Measurements from ENCODE around the gene C14orf119. TPM values are rescaled to one million over a fixed set of nuclear protein-coding genes. Genes with fewer than 3 reads are reported as not detected.

The C14orf119 gene
- polyA plus RNA-seq, 3 donors: 17.5 to 110 (median 106) TPM

DNA sequence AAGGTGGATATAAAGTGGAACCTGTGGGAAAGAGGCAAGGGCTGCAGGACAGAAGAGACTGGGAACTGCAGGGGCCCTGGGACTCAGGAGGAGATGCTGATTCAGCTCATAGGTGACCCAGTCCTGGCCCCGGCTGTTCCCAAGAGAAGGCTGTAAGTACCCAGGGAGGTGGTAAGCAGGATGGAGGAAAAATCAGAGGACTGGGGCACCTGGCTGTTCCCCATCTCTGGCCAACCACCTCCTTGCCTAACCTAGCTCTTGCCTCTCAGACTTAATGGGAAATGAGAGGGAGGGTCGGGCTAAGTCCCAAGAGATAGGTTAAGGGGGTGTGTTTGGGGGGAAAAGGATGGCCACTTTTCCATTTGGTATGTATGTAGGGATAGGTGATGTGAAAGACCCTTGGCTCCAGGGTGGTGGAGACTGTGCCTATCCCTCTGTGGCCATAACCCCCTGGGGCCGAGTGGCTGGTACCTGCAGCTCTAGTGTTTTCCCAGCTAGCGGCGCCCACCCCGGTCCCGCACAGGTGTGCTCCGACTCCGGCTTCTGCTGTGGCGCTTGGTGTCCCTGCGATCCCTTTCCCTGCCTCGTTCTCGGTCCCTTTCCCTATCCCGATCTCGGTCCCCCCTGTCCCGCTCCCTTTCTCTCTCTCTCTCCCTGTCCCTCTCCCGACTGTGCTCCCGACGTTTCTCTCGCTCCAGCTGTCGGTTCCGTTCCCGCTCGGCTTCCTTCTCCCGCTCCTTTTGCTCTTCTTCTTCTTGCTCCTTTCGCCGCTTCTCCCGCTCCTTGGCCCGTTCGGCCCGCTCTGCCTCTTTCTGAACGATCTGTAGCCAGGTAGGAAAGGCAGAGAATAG lies 36.4 kb upstream of the C14orf119 start:
- 95% methylated on average over 30 of the region's 32 CpGs for WGBS (ENCODE audit: insufficient coverage)
- no peak for DNase-seq
- Mint-ChIP-seq H3K27ac (peak overlapping the region in 1 of 7 donors; percentile 73), H3K36me3 (peaks cover 47 to 51% of the 10 kb centered on the region in 2 donors), H3K4me1 (peaks cover 20% of the 10 kb centered on the region), H3K4me3 (no peak overlapping the region), H3K27me3 (ENCODE audit: low read depth in 3 of 3) (peaks cover 10 to 16% (median 14%) of the 10 kb centered on the region in 3 donors), H3K9me3 (peaks cover 0 to 3% (median 0%) of the 10 kb centered on the region in 7 donors)
- H3K27me3 ChIP-seq (ENCODE audit: control insufficient read depth in 2 of 2, insufficient read depth in 2 of 2, low read length in 2 of 2): peaks cover 4 to 10% of the 10 kb centered on the region in 2 donors
- peaks cover 44 to 54% of the 10 kb centered on the region in 2 donors for H3K36me3 ChIP-seq (replicated peaks in 1 of 2; ENCODE audit: control insufficient read depth in 1 of 2, insufficient read depth in 2 of 2, low read length in 2 of 2)
- peaks cover 20 to 22% of the 10 kb centered on the region in 2 donors for H3K4me1 ChIP-seq (ENCODE audit: control insufficient read depth in 1 of 2, insufficient read depth in 2 of 2, low read length in 2 of 2)
- intact Hi-C loops (cut with micrococcal nuclease): loop anchor here in 1 of 2 donors (1.0 kb wide), 1 partner anchor 73 kb away; no protein-coding TSS in a partner anchor
- H4K20me1 ChIP-seq (ENCODE audit: insufficient read depth, low read length): peaks cover 38% of the 10 kb centered on the region
- no peak overlapping the region for H2AFZ ChIP-seq (ENCODE audit: insufficient read depth, low read depth, low read length, poor library complexity, severe bottlenecking)
- peaks cover 4% of the 10 kb centered on the region for H3K79me2 ChIP-seq (ENCODE audit: insufficient read depth, low read length)
- no peak overlapping the region for H3K27ac ChIP-seq (ENCODE audit: low read depth in 1 of 2, low read length in 2 of 2)
- no peak overlapping the region for H3K4me3 ChIP-seq (replicated peaks in 1 of 3; ENCODE audit: low read depth in 2 of 3, low read length in 3 of 3)
- no peak overlapping the region for H3K4me2 ChIP-seq (replicated peaks; ENCODE audit: extremely low read depth, low read length, poor library complexity, severe bottlenecking)
- no peaks in the 10 kb centered on the region for H3K9me3 ChIP-seq (replicated peaks in 1 of 2; ENCODE audit: control insufficient read depth in 1 of 2, insufficient read depth in 1 of 2, low read length in 2 of 2)
- no peak overlapping the region for H3K9ac ChIP-seq (ENCODE audit: insufficient read depth, low read length, poor library complexity, severe bottlenecking)
- no peak for TF ChIP-seq CTCF (IDR thresholded peaks at IDR 0.05)

GRCh38 chr14:23060536-23061260 lies 34.6 kb upstream of the C14orf119 start:
- peaks cover 63 to 69% of the 10 kb centered on the region in 2 donors for H3K36me3 Mint-ChIP-seq
- Histone ChIP-seq H3K36me3 (replicated peaks in 1 of 2; ENCODE audit: control insufficient read depth in 1 of 2, insufficient read depth in 2 of 2, low read length in 2 of 2) (peaks cover 59 to 72% of the 10 kb centered on the region in 2 donors), H2AFZ (ENCODE audit: insufficient read depth, low read depth, low read length, poor library complexity, severe bottlenecking) (no peak overlapping the region), H3K9me3 (replicated peaks in 1 of 2; ENCODE audit: control insufficient read depth in 1 of 2, insufficient read depth in 1 of 2, low read length in 2 of 2) (no peaks in the 10 kb centered on the region), H3K4me2 (replicated peaks; ENCODE audit: extremely low read depth, low read length, poor library complexity, severe bottlenecking) (no peak overlapping the region), H3K27me3 (ENCODE audit: control insufficient read depth in 2 of 2, insufficient read depth in 2 of 2, low read length in 2 of 2) (peaks cover 4 to 10% of the 10 kb centered on the region in 2 donors), H4K20me1 (ENCODE audit: insufficient read depth, low read length) (peaks cover 51% of the 10 kb centered on the region), H3K79me2 (ENCODE audit: insufficient read depth, low read length) (peaks cover 4% of the 10 kb centered on the region), H3K9ac (ENCODE audit: insufficient read depth, low read length, poor library complexity, severe bottlenecking) (no peak overlapping the region), H3K4me3 (replicated peaks in 1 of 3; ENCODE audit: low read depth in 2 of 3, low read length in 3 of 3) (no peak overlapping the region), H3K27ac (ENCODE audit: low read depth in 1 of 2, low read length in 2 of 2) (no peak overlapping the region), H3K4me1 (ENCODE audit: control insufficient read depth in 1 of 2, insufficient read depth in 2 of 2, low read length in 2 of 2) (peaks cover 20 to 22% of the 10 kb centered on the region in 2 donors)
- DNase-seq: no peak
- peaks cover 10 to 16% (median 14%) of the 10 kb centered on the region in 3 donors for H3K27me3 Mint-ChIP-seq (ENCODE audit: low read depth in 3 of 3)
- intact Hi-C loops (cut with micrococcal nuclease): no loop called here
- no peak overlapping the region for H3K4me3 Mint-ChIP-seq
- TF ChIP-seq CTCF (IDR thresholded peaks at IDR 0.05): no peak
- peak overlapping the region in 1 of 7 donors; percentile 81 for H3K27ac Mint-ChIP-seq
- peaks cover 0 to 3% (median 0%) of the 10 kb centered on the region in 7 donors for H3K9me3 Mint-ChIP-seq
- peaks cover 20% of the 10 kb centered on the region for H3K4me1 Mint-ChIP-seq
- over 99% methylated on average over 11 of the region's 17 CpGs for WGBS (ENCODE audit: insufficient coverage)

Measured in CD14-positive monocyte (primary cell).